Measurements from ENCODE around the gene CAPZA1.

CAPZA1 gene

GRCh38 chr1:112714313-112715263, 95.0 kb downstream of the CAPZA1 start:
- no peak; the same call in 1 of the 2 replicates for TF ChIP-seq CTCF (conservative IDR thresholded peaks at IDR 0.05)
- peak overlapping the region; percentile 40; the same call in 1 of the 2 replicates for H3K27ac ChIP-seq

DNA sequence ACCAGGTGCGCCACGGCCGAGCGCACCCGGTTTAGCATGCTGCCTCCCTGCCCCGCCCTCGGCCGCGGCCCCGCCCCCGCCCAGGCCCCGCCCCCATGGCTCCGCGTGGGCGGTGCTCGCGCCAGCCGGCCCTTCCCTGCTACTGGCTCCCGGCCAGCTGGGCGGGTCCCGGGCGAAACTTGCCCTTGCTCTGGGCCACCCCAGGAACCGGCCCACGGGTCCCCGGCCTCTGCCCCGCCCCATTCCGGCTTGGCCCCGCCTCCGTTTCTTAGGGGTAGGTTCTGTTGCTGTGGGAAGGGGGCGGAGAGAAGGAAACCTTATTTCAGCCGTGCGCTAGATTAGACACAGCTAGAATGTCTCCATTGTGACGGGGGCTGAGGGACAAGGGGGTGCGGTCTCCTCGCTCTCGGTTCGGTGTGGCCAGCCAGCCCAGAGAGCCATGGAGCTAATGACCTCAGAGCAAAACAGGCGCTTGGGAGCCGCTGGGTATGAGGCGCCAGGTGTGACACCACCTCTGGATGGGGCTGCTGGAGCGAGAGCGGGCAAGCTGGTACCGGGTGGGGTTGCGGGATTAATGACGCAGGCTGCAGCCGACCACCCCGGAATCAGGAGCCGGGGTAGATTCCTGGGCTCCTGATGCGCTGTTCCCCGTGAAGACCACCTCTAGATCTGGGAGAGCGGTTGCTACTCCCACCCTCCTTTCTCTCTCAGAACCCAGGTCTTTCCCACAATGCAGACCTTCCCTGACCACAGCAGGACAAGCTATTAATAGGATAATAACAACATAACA, 95.8 kb downstream of the CAPZA1 start, which contains the start of gene PPM1J:
PPM1J (minus strand) TSS at position 69 of the 790 bp plus-strand sequence; CDS start at position 38, 31 bp downstream.
- peak within 1 kb of the TSS; percentile 40; the same call in 1 of the 2 replicates for H3K27ac ChIP-seq
- TF ChIP-seq CTCF (conservative IDR thresholded peaks at IDR 0.05): no peak

GRCh38 chr1:112716133-112716720, 96.6 kb downstream of the CAPZA1 start:
- peak; percentile 89 for TF ChIP-seq CTCF (conservative IDR thresholded peaks at IDR 0.05)
- H3K27ac ChIP-seq: peak overlapping the region; percentile 19; the same call in 1 of the 2 replicates

GRCh38 chr1:112717263-112717873, 97.7 kb downstream of the CAPZA1 start:
- TF ChIP-seq CTCF (conservative IDR thresholded peaks at IDR 0.05): no peak
- H3K27ac ChIP-seq: no peak overlapping the region

DNA sequence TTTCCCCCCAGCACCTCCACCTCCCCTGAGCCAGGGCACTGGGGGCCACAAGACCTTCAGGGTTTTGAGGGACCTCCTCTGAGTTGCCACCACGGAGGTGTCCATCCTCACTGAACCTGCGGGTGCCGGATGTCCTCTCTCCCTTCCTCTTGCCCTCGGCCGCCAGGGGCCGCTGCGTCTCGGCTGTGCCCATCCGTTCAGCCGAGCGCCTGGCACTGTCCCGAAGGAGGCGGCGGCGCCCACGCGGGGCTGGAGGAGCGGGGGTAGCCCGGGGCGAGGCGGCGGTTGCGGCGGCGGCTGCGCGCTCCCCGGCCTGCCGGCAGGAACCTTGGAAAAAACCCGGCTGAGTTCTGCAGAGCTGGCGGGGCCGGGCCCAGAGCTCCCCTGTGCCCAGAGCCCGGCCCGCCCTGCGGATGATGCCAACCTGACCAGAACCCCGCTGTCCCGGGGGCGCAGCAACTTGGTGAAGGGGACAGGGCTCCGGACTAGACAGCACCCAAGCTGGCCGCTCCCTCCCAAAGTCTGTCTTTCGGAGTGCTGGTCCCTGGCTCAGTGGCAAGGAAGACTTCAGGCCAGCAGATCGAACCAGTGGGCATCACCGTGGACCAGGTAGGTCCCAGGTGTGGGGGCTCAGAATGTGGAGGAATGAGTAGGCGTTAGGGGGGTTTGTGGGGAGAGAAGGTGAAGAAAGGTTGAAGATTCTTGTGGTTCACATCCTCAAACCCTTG, 99.2 kb downstream of the CAPZA1 start:
- peak; percentile 95 for TF ChIP-seq CTCF (conservative IDR thresholded peaks at IDR 0.05)
- peak overlapping the region; percentile 21; the same call in 1 of the 2 replicates for H3K27ac ChIP-seq

DNA sequence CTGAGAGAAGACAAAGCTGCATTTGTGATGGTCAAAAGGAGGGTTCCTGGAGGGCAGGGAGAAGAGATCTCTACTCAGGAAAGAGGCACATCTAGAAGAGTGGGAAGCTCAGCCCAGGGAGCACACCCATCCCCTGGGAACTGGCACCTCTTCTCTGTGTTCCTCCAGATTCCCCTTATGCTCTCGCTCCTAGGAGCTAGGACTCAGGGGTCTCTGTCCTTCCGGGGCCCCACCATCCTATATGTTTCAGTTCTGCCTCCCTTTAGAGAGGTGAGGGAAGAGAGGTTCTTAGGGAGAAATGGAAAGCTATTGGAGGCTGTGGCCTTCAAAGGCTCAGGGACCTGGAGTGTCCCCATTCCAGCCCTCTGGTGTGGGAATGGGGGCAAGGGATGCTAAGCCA, 100.1 kb downstream of the CAPZA1 start:
- no peak for TF ChIP-seq CTCF (conservative IDR thresholded peaks at IDR 0.05)
- no peak overlapping the region for H3K27ac ChIP-seq

All from VCaP (cell line).